GM18861 (cell line): ENCODE measurements around the gene ADAMTSL1.

Experiments
- ATAC-seq: cut with Tn5 transposase; IDR thresholded peaks from one replicate; pipeline ENCODE4 v1.9.1; 2021; ENCODE audit not compliant: unreplicated experiment

Gene ADAMTSL1

GRCh38 chr9:18601956-18602355, 128.0 kb downstream of the ADAMTSL1 start:
- ATAC-seq: no peak

GRCh38 chr9:18604767-18605730, 131.1 kb downstream of the ADAMTSL1 start:
- ATAC-seq: no peak

- no peak for ATAC-seq
These were observed 131.8 kb downstream of the ADAMTSL1 start for GRCh38 chr9:18605766-18606180.

GRCh38 chr9:18606281-18606680, 132.3 kb downstream of the ADAMTSL1 start:
- ATAC-seq: no peak

- no peak for ATAC-seq
These were observed 132.9 kb downstream of the ADAMTSL1 start for GRCh38 chr9:18606846-18607245.

- ATAC-seq: no peak
These were observed 134.4 kb downstream of the ADAMTSL1 start for GRCh38 chr9:18608371-18608770.

GRCh38 chr9:18610956-18611355, 137.0 kb downstream of the ADAMTSL1 start:
- ATAC-seq: no peak

GRCh38 chr9:18611971-18612370, 138.0 kb downstream of the ADAMTSL1 start:
- no peak for ATAC-seq

- ATAC-seq: no peak
These were observed 140.2 kb downstream of the ADAMTSL1 start for GRCh38 chr9:18614116-18614515.

- ATAC-seq: no peak
These were observed 140.7 kb downstream of the ADAMTSL1 start for GRCh38 chr9:18614651-18615050.

- ATAC-seq: no peak
These were observed 143.0 kb downstream of the ADAMTSL1 start for GRCh38 chr9:18616976-18617375.

GRCh38 chr9:18617759-18618158, 143.8 kb downstream of the ADAMTSL1 start:
- no peak for ATAC-seq

- no peak for ATAC-seq
These were observed 144.9 kb downstream of the ADAMTSL1 start for GRCh38 chr9:18618862-18619261.

- ATAC-seq: no peak
These were observed 148.4 kb downstream of the ADAMTSL1 start for GRCh38 chr9:18622186-18622836.

GRCh38 chr9:18623221-18624079, 149.5 kb downstream of the ADAMTSL1 start:
- ATAC-seq: no peak

- ATAC-seq: no peak
These were observed 152.2 kb downstream of the ADAMTSL1 start for GRCh38 chr9:18626046-18626698.

GRCh38 chr9:18629136-18629535, 155.2 kb downstream of the ADAMTSL1 start:
- ATAC-seq: no peak

- no peak for ATAC-seq
These were observed 158.9 kb downstream of the ADAMTSL1 start for GRCh38 chr9:18632632-18633403.

- no peak for ATAC-seq
These were observed 162.8 kb downstream of the ADAMTSL1 start for GRCh38 chr9:18636781-18637180.
